Non-pigmented ciliary epithelial cell (primary cell): ENCODE results near the gene NCOR2.
"Not testable (repeated sequence)": the region's sequence is repeated elsewhere in the genome, so short reads cannot be mapped to it uniquely, and the experiment has no call there.

Experiments used
- DNase-seq: peaks from one replicate; pipeline ENCODE4 v3.0.0-alpha.2; 2010; ENCODE audit warnings: low read depth

The NCOR2 gene

GRCh38 chr12:124599074-124599999, 31.9 kb upstream of the NCOR2 start:
- DNase-seq: no peak

DNA sequence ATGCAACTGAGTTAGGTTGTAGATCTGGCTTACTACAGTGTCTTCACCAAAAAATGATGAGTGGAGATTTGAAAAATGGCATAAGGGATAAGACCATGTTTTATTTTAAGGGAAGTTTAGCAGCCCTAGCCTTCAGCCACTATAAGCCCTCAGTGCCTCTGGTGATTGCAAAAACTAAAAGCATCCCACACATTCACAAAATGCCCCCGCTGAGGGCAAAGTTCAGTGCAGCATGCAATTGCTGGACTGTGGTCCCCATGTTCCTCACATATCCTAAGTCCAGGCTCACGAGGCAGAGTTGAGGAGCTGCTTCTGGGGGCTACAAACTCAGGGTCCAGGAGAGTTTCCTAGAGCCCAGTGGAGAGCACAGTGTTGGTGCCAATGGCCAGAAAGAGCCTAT, 29.6 kb upstream of the NCOR2 start:
- DNase-seq: no peak

- DNase-seq: no peak
These were observed 28.0 kb upstream of the NCOR2 start for GRCh38 chr12:124595444-124595843.

GRCh38 chr12:124594851-124595250, 27.4 kb upstream of the NCOR2 start:
- no peak for DNase-seq

- DNase-seq: no peak
These were observed 26.5 kb upstream of the NCOR2 start for GRCh38 chr12:124593851-124594401.

DNA sequence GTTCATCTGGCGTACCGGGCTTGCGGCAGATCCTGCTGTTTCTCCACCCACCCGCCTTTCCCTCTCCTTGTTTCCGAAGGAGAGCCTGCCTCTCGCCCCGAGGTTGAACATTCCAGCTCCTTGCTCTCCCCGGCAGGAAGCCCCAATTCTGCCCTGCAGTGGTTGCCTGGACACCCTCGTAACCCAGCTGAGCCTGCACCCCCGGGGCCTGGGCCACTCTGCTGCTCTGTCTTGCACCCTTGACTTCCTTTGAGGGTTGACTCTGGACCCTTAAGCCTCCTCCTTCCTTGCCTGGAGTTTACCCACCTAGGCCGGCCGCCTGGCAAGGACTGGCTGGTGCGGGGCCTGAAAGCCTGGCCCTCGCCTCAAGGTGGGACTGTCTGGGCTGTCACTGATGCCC, 25.8 kb upstream of the NCOR2 start:
- DNase-seq: no peak

GRCh38 chr12:124592481-124593160, 25.2 kb upstream of the NCOR2 start:
- no peak for DNase-seq

DNA sequence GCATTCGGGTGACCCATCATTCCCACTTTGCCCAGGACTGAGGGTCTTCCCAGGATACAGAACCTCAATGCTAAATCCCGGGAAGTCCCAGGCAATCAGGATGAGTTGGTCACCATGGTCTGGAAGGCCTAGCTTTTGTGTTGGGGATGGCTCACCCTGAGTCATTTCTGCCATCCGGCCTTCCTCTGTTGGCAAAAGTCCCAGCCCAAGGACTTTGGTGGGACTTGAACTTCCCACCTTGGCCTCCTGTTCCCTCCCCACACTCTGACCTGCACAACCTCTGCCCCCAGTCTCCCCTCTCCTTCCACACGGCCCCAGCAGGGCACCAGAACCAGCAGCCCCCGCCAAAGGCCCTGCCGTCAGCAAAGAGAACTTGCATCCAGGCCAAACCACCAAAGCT, 24.6 kb upstream of the NCOR2 start:
- DNase-seq: no peak

GRCh38 chr12:124590447-124590846, 23.0 kb upstream of the NCOR2 start:
- no peak for DNase-seq

DNA sequence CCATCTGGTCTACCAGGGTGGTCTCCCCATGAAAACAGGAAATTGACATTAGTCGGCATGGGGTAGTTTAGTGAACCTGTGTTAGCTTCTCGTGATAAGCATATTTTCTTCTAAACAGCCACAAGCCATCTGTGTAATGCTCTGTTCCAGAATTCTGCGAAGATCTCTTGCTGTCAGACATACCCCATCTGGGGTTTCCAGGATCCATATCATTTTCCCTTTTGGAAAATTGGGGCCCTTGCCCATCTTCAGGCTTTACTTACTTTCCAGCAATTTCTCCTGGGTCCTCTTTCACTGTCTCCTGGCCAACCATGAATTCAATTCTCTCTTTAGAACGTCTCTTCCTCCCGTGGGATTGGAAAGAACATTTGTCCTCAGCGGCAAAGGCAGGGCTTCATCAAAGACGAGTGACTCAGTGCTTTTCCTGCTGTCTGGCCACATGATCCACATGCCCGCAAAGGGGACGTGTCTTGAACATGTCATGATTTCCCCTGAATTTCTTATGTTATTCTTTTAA, 21.4 kb upstream of the NCOR2 start:
- no peak for DNase-seq

GRCh38 chr12:124588018-124588634, 20.7 kb upstream of the NCOR2 start:
- no peak for DNase-seq

- DNase-seq: no peak
These were observed 19.3 kb upstream of the NCOR2 start for GRCh38 chr12:124586756-124587155.

- DNase-seq: not testable (repeated sequence)
These were observed 17.1 kb upstream of the NCOR2 start for GRCh38 chr12:124584494-124584893.

DNA sequence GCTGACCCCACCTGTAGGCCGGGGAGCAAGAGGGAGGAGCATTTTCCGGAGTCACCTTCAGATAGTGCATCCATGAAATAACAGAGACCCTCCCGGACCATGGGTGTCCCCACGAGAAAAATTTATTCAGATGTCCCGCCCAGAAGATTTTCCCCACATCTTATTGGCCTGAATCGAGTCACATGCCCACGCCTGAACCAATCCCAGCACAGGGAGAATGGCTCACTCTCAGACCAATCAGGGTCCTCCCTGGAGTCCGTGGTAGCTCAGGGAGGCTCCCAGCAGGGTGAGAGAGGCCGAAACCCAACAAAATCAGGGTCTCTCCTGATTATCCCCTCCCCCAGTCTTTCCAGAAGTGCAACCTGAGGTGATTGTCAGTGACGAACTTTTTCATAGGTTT, 16.4 kb upstream of the NCOR2 start:
- no peak for DNase-seq

DNA sequence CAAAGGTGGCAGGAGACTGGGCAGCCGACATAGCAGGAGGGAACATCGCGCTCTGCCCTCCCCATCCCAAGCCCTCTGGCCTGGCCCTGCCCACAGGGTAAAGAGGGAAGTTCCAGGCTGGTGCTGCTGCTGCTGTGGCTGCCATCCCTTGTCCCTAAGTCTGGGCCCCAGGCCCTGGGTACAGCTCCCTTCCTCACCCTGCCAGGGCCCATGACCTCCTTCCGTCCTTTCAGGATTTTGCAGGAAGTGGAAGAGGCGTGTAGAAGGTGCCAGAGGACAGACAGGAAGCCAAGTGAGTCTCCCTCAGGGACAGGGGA, 14.7 kb upstream of the NCOR2 start:
- no peak for DNase-seq

DNA sequence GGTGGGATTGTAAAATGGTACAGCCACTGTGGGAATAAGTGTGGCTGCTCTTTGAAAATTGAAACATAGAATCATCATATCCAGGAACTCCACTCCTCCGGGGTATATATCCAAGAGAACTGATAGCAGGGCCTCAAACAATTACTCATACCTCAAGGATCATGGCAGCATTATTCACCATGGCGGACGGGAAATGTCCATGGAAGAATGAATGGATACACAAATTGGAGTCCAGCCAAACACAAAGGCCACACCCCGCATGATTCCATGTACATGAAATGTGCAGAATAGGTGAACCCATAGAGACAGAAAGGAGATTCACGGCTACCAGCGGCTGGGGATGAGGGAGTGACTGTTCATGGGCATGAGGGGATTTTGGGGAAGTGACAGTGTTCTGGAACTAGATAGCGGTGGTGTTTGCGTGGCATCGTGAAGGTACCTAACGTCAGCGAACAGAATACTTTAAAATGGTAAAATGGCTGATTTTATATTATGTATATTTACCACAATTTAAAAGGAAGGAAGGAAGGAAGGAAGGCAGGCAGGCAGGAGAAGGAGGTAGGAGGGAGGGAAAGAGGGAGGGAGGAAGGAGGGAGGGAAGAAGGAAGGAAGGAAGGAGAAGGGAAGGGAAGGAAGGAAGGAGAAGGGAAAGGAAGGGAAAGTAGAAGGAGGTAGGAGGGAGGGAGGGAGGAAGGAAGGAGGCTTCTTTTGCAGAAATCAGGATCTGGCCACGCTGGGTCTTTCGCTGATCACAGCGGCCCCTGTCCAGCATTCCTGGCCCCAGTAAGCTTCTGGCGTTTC, 14.1 kb upstream of the NCOR2 start:
- no peak for DNase-seq

GRCh38 chr12:124579921-124580517, 12.6 kb upstream of the NCOR2 start:
- no peak for DNase-seq

GRCh38 chr12:124578854-124579253, 11.4 kb upstream of the NCOR2 start:
- DNase-seq: no peak

GRCh38 chr12:124578445-124578844, 11.0 kb upstream of the NCOR2 start:
- DNase-seq: no peak

DNA sequence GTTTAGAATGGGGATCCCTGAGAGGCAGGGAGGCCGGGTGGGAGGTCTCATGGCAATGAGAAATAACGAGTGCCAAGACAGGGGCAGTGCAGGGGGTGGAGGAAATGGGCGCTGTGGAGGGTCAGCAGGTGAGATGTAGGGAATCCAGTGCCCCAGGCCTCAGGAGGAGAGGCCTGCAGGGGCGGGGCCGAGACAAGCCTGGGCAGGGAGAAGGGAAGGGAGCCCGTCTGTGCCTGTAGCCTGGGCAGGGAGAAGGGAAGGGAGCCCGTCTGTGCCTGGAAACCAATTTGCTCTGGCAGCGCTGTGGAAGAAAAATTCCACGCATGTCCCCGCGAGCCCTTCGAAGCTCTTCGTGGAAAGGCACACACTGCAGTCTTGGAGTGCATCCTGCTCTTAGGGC, 10.6 kb upstream of the NCOR2 start:
- no peak for DNase-seq

DNA sequence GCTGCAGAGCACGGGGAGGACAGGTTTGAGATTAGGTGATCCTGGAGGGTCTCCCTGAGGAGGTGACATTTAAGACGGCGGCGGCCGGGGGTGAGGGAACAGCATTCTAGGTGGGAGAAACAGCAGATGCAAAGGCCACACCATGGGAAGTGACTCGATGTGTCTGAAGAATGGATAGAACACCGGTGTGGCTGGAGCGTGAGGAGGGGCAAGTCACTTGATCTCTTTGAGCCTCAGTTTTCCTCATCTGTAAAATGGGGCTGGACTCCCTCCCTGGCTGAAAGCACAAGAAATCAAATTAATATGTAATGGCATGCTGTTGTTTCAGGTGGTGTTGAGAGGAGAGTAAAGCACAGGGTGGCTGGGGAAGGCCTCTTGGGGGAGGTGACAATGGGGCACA, 10.0 kb upstream of the NCOR2 start:
- DNase-seq: no peak
